Gastroesophageal sphincter (tissue), 4 donors: ENCODE measurements around the gene ARID1B. TPM values are rescaled to one million over a fixed set of nuclear protein-coding genes. Genes with fewer than 3 reads are reported as not detected.

Experiments used
- ATAC-seq: fragments of 150-250 bp; one replicate; pipeline ENCODE4 v1.9.1; 2016; ENCODE audit warnings: mild to moderate bottlenecking, moderate library complexity
- H3K27ac ChIP-seq, 4 donors: fragments of 200-600 bp; sonication (generic) in 3 of 4; 1 replicate in 3 of 4; 2 replicates in 1 of 4; pipeline ENCODE4 v1.5.1; 2016 to 2019
- H3K27me3 ChIP-seq: fragments of 200-600 bp; sonication (generic); one replicate; pipeline ENCODE4 v1.5.1; 2019
- H3K36me3 ChIP-seq, 2 donors: fragments of 200-600 bp; sonication (generic); one replicate each; pipeline ENCODE4 v1.5.1; 2019; ENCODE audit warnings: control low read depth in 1 of 2
- H3K4me1 ChIP-seq, 3 donors: fragments of 200-600 bp; sonication (generic); 1 replicate in 2 of 3; 2 replicates in 1 of 3; pipeline ENCODE4 v1.5.1; 2016 to 2019; ENCODE audit warnings: control low read depth in 2 of 3
- H3K4me3 ChIP-seq, 2 donors: fragments of 200-600 bp; sonication (generic); one replicate each; pipeline ENCODE4 v1.5.1; 2019; ENCODE audit warnings: mild to moderate bottlenecking in 1 of 2, moderate library complexity in 1 of 2
- H3K9me3 ChIP-seq, 3 donors: fragments of 200-600 bp; sonication (generic); one replicate each; pipeline ENCODE4 v1.5.1; 2017 to 2019; ENCODE audit warnings: control low read depth in 2 of 3
- EP300 ChIP-seq: sonication (generic); formaldehyde crosslinking; IDR thresholded peaks from one replicate; pipeline ENCODE4 v1.6.1; 2017; ENCODE audit warnings: antibody characterized with exemption, mild to moderate bottlenecking
- POLR2A ChIP-seq, 2 donors: fragments of 450-650 bp; IDR thresholded peaks; one replicate each; pipeline ENCODE4 v1.6.1; 2017; ENCODE audit warnings: antibody characterized with exemption in 2 of 2, mild to moderate bottlenecking in 2 of 2, moderate library complexity in 1 of 2
- POLR2AphosphoS5 ChIP-seq: sonication (generic); formaldehyde crosslinking; IDR thresholded peaks from one replicate; pipeline ENCODE4 v1.6.1; 2017; ENCODE audit warnings: antibody characterized with exemption
- whole genome bisulfite sequencing, 2 donors: methylation state at CpG; one replicate each; pipeline ENCODE4 v1.1.5; 2018; ENCODE audit warnings: low coverage in 1 of 2; 5-methylcytosine and 5-hydroxymethylcytosine counted together
- total RNA-seq, 4 donors: library from RNA; depleted of rRNA; stranded (reverse); fragments of >200 nt; gene quantifications; one replicate each; pipeline ENCODE4 v1.1.0, GENCODE V29; 2016
- TF ChIP-seq, protein P1 (sequence below), 4 experiments: fragments of 200-600 bp in 2 of 4; fragments of 450-650 bp in 2 of 4; sonication (generic) in 1 of 4; IDR thresholded peaks; one replicate each; pipeline ENCODE4 v1.5.1; 2017 to 2019; ENCODE audit warnings: antibody characterized with exemption in 4 of 4, mild to moderate bottlenecking in 2 of 4, moderate library complexity in 2 of 4

ARID1B gene
- total RNA-seq, 4 donors from 2014 or later, result 40.0 to 106 (median 79.7) TPM

GRCh38 chr6:157187182-157188083 is 410.3 kb downstream of the ARID1B start:
- Histone ChIP-seq H3K27ac (peak overlapping the region; percentile 64 to 79 (median 78)), H3K36me3 (peaks cover 0 to 70% of the 10 kb centered on the region in 2 donors), H3K4me1 (peaks cover 2 to 35% (median 3%) of the 10 kb centered on the region in 3 donors), H3K4me3 (no peak overlapping the region), H3K27me3 (no peaks in the 10 kb centered on the region), H3K9me3 (no peaks in the 10 kb centered on the region)
- no peak for TF ChIP-seq EP300
- TF ChIP-seq, protein P1, sequence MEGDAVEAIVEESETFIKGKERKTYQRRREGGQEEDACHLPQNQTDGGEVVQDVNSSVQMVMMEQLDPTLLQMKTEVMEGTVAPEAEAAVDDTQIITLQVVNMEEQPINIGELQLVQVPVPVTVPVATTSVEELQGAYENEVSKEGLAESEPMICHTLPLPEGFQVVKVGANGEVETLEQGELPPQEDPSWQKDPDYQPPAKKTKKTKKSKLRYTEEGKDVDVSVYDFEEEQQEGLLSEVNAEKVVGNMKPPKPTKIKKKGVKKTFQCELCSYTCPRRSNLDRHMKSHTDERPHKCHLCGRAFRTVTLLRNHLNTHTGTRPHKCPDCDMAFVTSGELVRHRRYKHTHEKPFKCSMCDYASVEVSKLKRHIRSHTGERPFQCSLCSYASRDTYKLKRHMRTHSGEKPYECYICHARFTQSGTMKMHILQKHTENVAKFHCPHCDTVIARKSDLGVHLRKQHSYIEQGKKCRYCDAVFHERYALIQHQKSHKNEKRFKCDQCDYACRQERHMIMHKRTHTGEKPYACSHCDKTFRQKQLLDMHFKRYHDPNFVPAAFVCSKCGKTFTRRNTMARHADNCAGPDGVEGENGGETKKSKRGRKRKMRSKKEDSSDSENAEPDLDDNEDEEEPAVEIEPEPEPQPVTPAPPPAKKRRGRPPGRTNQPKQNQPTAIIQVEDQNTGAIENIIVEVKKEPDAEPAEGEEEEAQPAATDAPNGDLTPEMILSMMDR (IDR thresholded peaks at IDR 0.05), result peak in 2 of 4 experiments; percentile 8 to 33
- peak; percentile 36 for TF ChIP-seq POLR2AphosphoS5
- WGBS, 2 donors, result 22 to 26% methylated on average over 8 to 11 of the region's 11 CpGs
- ATAC-seq, result peak; percentile 77

GRCh38 chr6:157188213-157188612 is 411.0 kb downstream of the ARID1B start:
- peaks cover 2 to 35% (median 3%) of the 10 kb centered on the region in 3 donors for H3K4me1 ChIP-seq
- 41 to 51% methylated on average over 7 of the region's 7 CpGs for whole genome bisulfite sequencing, 2 donors
- TF ChIP-seq POLR2AphosphoS5 (no peak), POLR2A (IDR thresholded peaks at IDR 0.05) (no peak), EP300 (no peak)
- TF ChIP-seq, protein P1 (IDR thresholded peaks at IDR 0.05), result no peak
- peak overlapping the region in 2 of 4 donors; percentile 76 to 79 for H3K27ac ChIP-seq
- peaks cover 0 to 70% of the 10 kb centered on the region in 2 donors for H3K36me3 ChIP-seq
- no peaks in the 10 kb centered on the region for H3K9me3 ChIP-seq
- no peaks in the 10 kb centered on the region for H3K27me3 ChIP-seq
- H3K4me3 ChIP-seq, result no peak overlapping the region
- ATAC-seq, result no peak

GRCh38 chr6:157193443-157193996 is 416.3 kb downstream of the ARID1B start:
- no peak for TF ChIP-seq EP300
- TF ChIP-seq, protein P1 (IDR thresholded peaks at IDR 0.05), result no peak
- TF ChIP-seq POLR2AphosphoS5, result no peak
- TF ChIP-seq POLR2A (IDR thresholded peaks at IDR 0.05), result no peak
- WGBS, 2 donors, result 87% methylated on average over 2 of the region's 5 CpGs; no CpG with 5 or more reads in 1 of the 2 donors
- Histone ChIP-seq H3K4me3 (no peak overlapping the region), H3K36me3 (peaks cover 8 to 70% of the 10 kb centered on the region in 2 donors), H3K4me1 (peaks cover 0 to 10% (median 2%) of the 10 kb centered on the region in 3 donors), H3K27me3 (no peaks in the 10 kb centered on the region), H3K9me3 (no peaks in the 10 kb centered on the region), H3K27ac (no peak overlapping the region)
- no peak for ATAC-seq

GRCh38 chr6:157194110-157194509 is 416.9 kb downstream of the ARID1B start:
- no peaks in the 10 kb centered on the region for H3K27me3 ChIP-seq
- H3K9me3 ChIP-seq, result no peaks in the 10 kb centered on the region
- no peak overlapping the region for H3K4me3 ChIP-seq
- TF ChIP-seq POLR2AphosphoS5, result no peak
- TF ChIP-seq POLR2A (IDR thresholded peaks at IDR 0.05), result no peak
- TF ChIP-seq, protein P1 (IDR thresholded peaks at IDR 0.05), result no peak
- TF ChIP-seq EP300, result no peak
- H3K4me1 ChIP-seq, result peaks cover 0 to 15% (median 3%) of the 10 kb centered on the region in 3 donors
- H3K36me3 ChIP-seq, result peaks cover 8 to 70% of the 10 kb centered on the region in 2 donors
- no peak overlapping the region for H3K27ac ChIP-seq
- ATAC-seq, result no peak
- 92 to 96% methylated on average over 2 of the region's 2 CpGs for WGBS, 2 donors
